ENCODE results near the gene DDX56. TPM values are rescaled to one million over a fixed set of nuclear protein-coding genes. Genes with fewer than 3 reads are reported as not detected.

Gene DDX56
- total RNA-seq, 4 donors from 2014 or later = 43.0 to 104 (median 50.3) TPM

GRCh38 chr7:44539669-44540506 is 33.8 kb downstream of the DDX56 start:
- ATAC-seq (ENCODE audit: low FRiP score) (peak; percentile 19), DNase-seq (ENCODE audit: low spot score) (no peak)
- no peak for TF ChIP-seq CTCF (IDR thresholded peaks at IDR 0.05)

- no peak for TF ChIP-seq CTCF (IDR thresholded peaks at IDR 0.05)
- ATAC-seq (ENCODE audit: low FRiP score) (no peak), DNase-seq (ENCODE audit: low spot score) (no peak)
These were observed 34.7 kb downstream of the DDX56 start for GRCh38 chr7:44538798-44539668.

DNA sequence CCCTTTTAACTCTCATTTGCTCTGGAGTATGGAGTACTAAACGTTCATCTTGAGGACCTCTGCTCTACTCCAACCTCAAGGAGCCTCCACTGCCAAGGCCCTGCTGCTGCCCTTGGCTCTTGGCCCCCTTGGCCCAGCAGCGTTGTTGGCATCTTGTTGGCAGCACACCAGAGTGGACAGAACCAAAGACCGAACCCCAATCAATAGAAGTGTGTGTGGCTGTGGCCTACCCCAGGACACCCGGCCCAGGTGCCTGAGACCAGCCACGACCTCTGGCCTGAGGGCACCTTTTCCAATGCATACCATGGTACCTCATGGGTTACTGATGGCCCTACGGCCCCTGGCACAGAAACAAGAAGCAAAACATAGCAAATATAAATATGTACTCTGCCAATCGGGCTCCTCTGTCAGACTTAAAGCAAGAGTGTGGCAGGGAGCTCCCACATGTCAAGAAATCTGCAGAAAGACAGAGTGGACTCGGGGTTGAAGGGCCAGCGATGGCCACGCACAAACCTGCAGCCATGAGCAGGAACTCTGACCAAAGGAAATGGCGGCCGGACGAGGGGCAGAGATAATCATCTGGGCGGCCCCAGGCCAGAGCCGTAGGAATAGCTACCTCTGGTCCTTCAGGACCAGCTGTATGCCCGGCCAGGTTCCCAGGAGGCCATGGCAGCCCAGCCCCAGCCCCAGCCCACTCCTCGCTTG is 35.5 kb downstream of the DDX56 start:
- DNase-seq (ENCODE audit: low spot score) = no peak
- ATAC-seq (ENCODE audit: low FRiP score) = no peak
- no peak for TF ChIP-seq CTCF (IDR thresholded peaks at IDR 0.05)

GRCh38 chr7:44537442-44537841 is 36.3 kb downstream of the DDX56 start:
- DNase-seq (ENCODE audit: low spot score) = no peak
- no peak for ATAC-seq (ENCODE audit: low FRiP score)
- no peak for TF ChIP-seq CTCF (IDR thresholded peaks at IDR 0.05)

GRCh38 chr7:44536090-44536489 is 37.6 kb downstream of the DDX56 start:
- TF ChIP-seq CTCF (IDR thresholded peaks at IDR 0.05) = no peak

GRCh38 chr7:44535348-44536064 is 38.2 kb downstream of the DDX56 start:
- ATAC-seq (ENCODE audit: low FRiP score) = no peak
- DNase-seq (ENCODE audit: low spot score) = no peak
- no peak for TF ChIP-seq CTCF (IDR thresholded peaks at IDR 0.05)

More at GRCh38 chr7:44536090-44536489, 37.6 kb downstream of the DDX56 start:
- ATAC-seq (ENCODE audit: low FRiP score) (no peak), DNase-seq (ENCODE audit: low spot score) (no peak)

All from omental fat pad (tissue), 4 donors.